GM21825 (cell line): ENCODE measurements around the gene CALN1.
"Not testable (repeated sequence)": the region's sequence is repeated elsewhere in the genome, so short reads cannot be mapped to it uniquely, and the experiment has no call there.

Experiments used
- ATAC-seq: cut with Tn5 transposase; IDR thresholded peaks from one replicate; pipeline ENCODE4 v1.9.1; 2021; ENCODE audit warnings: mild to moderate bottlenecking, moderate library complexity; ENCODE audit not compliant: unreplicated experiment

Gene CALN1

DNA sequence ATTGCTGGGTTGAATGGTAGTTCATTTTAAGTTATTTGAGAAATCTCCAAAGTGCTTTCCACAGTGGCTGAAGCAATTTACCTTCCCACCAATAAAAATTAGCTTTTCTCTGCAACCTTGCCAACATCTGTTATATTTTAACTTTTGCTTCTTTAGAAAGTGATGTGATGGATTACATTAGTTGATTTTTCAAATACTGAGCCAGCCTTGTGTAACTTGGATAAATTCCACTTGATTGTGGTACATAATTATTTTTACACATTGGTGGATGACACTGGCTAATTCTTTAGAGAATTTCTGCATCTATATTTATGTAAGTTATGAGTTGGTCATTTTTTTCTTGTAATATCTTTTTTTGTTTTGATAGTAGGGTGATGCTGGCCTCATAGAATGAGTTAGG is 646.1 kb downstream of the CALN1 start:
- ATAC-seq: no peak

DNA sequence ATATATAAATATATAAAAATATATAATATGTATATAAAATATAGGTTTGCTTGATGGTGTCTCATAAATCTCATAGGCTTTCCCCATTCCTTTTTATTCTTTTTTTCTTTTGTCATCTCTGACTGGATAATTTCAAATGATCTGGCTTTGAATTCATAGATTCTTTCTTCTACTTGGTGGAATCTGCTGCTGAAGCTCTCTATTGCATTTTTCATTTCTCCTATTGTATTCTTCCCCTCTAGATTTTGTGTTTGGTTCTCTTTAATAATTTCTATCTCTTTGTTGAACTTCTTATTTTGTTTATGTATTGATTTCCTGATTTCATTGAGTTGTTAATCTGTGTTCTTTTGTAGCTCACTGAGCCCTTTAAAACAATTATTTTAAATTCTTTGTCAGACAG is 650.8 kb downstream of the CALN1 start:
- ATAC-seq: no peak

DNA sequence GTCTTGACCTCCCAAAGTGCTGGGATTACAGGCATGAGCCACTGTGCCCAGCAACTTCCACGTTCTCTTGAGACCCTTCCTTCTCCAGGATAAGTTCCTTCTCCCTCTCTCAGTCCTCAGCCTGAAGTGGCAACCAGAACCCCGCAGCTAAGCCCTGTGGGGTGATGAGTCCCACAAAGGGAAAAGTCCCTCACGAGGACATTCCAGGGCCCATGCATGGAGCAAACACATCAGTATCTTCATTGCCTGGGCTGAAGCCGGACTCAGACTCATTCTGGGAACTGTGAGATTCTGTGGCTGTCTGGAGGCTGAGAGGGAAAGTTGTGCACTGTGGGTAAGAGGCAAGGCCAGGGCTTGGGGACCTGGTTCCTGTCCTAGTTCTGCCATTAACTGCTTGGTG is 657.3 kb downstream of the CALN1 start:
- ATAC-seq: no peak

DNA sequence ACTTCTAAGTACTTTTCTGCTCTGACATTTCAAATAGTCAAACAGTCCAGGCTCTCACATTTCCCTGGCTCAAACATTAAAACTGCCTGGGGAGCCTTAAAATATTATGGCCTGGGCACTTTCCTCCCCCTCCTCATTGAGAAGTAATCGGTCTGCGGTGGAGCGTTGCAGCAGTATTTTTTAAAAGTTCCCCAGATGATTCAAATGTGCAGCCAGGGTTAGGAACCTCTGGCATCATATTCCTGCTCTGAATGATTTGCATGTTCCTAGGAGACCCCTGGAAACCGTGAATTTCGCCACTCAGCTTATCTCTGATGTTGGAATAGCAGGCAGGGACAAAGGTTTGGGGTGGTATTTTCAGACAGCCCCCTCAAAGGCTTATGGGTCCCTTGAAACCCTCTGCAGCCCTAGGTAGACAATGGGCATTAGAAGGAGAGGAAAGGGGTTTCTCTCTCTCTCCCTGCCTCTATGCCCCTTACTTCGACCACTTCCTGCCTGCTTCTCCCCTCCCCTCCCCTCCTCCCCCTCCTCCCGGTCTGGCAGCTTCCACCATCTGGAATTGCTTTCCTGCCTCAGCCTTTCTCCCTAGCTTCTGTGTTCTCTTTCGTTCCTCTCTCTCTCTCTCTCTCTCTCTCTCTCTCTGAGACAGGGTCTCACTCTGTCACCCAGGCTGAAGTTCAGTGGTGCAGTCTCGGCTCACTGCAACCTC is 658.0 kb downstream of the CALN1 start:
- no peak for ATAC-seq

DNA sequence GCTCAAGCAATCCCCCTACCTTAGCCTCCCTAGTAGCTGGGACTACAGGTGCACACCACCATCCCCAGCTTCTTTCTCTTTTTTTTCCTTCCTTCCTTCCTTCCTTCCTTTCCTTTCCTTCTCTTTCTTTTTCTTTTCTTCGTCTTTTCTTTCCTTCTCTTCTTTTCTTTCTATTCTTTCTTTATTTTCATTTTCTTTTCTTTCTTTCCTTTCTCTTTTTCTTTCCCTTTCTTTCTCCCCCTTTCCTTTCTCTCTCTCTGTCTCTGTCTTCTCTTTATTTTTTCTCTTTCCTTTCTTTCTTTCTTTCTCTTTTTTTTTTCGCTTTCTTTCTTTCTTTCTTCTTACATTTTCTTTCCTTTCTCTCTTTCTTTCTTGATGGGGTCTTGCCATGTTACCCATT is 658.9 kb downstream of the CALN1 start:
- no peak for ATAC-seq

DNA sequence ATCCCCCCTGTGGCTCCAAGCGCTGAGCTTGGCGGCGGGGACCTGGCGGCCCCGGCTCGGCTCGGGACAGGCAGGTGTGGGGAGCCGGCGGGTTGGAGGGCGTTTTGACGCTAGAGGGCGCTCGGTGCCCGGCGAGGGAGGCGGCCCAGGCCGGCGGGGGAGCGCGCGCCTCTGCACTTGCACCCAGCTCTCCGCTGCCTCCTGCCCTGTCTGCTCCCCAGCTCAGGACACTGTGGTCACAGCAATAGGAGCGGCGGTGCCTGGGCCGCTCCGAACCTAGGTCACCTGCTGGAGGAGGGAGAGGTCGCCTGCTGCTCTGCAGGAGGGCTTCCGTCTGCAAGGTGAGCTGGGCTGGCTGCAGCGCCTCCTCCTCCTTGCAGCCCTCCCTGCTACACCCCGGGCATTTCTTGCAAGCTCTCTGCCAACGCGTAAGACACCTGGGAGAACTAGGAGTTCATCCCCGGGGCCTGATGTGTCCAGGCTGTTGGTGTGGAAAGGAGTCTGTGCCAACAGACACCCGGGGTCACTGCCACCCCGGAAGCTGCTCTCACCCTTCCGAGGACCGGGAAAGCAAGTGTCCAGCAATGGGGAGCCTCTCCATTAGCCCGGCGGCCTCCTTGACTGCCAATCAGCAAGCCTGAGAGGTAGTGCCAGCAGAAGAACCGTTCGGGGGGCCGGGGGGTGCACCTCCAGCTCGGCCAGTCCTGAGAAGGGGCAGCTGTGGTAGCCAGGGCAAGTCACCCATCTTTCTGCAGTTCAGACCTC is 659.8 kb downstream of the CALN1 start:
- ATAC-seq: no peak

DNA sequence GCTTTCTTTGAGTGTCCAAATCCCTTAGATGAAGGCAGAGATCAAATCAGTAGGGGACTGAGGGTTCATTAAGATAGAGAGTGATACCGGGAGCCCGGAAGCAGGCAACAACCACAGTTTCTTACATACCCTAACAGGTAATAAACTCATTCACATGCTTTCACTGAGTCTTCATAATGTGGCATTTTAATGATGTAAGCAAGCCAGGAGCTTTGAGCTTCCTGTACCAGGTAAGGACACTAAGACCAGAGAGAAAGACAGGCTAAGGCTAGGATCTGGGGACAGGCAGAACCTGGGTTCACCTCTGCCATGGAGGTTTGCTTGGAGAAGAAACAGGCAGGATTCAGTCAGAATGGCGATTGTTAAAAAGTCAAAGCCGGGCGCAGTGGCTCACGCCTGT is 661.8 kb downstream of the CALN1 start:
- ATAC-seq: no peak

DNA sequence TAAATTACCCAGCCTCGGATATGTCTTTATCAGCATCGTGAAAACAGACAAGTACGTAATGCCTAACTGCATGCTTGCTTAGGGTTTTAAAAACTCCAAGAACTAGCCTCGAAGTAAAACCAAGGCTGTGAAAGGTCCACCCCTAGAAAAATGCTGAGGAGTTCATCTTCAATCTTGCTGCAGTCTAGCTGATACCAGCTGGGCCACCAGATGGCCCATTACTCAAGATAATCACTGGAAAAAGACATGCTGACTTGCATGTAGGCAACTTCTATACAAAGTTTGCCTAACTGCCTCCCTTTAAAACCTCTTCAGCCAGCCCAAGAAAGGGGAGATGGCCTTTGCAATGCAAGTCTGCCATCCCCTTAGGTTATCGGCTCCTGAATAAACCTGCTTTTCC is 666.1 kb downstream of the CALN1 start:
- ATAC-seq: no peak

DNA sequence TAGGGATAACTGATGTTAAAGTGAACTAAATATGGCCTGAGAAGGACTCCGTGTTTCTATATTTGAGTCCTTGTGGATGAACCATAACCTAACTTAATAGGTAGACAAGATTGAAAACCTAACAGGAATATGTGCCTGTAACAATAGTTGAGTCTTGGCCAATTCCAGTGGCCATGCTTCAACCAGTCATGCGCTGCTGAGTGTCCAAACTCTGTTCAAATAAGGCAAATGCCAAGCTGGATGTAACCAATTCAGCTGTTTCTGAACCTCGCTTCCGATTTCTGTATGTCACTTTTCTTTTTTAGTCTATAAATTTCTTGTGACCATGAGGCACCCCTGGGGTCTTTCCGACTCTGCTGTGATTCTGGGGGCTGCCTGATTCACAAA is 672.0 kb downstream of the CALN1 start:
- ATAC-seq: no peak

DNA sequence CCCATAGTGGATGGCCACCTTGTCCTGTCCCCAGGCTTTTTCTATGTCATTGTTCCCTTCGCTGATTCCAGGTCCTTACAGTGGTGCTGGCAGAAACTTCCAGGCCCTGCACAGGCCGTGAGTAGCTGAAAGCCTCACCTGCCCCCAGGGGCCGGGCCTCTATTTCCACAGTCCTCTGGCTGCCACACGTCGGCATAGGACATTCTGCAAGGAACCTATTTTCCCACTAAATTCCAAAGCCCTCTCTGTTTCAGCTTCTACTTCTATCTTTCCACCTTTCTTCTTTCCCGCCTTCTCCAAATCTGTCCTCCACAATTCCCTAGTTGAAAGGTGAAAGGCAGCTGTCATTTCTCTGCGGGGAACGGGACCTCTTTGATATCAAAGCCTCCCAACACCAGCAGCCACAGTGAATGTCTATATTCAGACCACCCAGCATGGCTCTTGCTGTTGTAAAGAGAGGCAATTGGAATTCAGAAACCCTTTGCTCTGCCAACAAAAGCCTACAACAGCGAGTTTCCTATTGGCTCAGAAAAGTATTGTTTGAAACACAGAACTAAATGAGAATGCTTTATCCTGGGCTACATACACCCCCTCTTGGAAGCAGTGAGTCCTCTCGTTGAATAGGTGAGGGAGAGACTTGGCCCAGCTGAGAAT is 672.5 kb downstream of the CALN1 start:
- no peak for ATAC-seq

DNA sequence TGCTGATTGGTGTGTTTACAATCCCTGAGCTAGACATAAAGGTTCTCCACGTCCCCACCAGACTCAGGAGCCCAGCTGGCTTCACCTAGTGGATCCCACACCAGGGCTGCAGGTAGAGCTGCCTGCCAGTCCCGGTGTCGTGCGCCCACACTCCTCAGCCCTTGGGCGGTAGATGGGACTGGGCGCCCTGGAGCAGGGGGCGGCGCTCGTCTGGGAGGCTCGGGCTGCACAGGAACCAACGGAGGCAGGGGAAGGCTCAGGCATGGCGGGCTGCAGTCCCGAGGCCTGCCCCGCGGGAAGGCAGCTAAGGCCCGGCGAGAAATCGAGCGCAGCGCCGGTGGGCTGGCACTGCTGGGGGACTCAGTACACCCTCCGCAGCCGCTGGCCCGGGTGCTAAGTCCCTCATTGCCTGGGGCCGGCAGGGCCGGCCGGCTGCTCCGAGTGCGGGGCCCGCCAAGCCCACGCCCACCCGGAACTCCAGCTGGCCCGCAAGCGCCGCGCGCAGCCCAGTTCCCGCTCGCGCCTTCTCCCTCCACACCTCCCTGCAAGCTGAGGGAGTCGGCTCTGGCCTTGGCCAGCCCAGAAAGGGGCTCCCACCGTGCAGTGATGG is 674.1 kb downstream of the CALN1 start:
- ATAC-seq: not testable (repeated sequence)

DNA sequence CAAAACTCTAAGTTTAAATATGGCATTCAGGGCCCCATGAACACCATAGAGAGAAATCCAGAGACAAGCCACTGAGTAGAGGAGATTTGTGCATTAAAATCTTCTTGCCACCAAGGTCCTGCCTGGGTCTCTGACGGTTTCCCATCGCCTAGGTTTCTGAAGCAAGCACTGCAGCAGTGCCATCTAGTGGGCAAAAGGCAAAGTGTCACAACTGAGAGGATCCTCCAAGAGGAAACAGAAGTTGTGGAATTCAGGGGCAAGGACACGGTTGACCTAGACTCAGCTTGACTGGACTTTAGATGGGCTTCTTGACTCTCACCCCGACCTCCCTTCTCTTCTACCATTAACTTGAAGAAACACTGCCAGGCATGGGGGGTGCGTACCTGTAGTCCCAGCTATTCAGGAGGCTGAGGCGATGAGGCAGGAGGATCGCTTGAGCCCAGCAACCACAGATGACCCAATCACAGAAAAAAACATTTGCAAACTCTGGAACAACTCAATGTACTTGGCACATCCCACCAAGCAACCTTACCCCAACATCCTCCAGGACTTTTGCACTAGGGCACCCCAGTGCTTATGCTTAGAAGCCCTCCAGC is 676.1 kb downstream of the CALN1 start:
- ATAC-seq: no peak

DNA sequence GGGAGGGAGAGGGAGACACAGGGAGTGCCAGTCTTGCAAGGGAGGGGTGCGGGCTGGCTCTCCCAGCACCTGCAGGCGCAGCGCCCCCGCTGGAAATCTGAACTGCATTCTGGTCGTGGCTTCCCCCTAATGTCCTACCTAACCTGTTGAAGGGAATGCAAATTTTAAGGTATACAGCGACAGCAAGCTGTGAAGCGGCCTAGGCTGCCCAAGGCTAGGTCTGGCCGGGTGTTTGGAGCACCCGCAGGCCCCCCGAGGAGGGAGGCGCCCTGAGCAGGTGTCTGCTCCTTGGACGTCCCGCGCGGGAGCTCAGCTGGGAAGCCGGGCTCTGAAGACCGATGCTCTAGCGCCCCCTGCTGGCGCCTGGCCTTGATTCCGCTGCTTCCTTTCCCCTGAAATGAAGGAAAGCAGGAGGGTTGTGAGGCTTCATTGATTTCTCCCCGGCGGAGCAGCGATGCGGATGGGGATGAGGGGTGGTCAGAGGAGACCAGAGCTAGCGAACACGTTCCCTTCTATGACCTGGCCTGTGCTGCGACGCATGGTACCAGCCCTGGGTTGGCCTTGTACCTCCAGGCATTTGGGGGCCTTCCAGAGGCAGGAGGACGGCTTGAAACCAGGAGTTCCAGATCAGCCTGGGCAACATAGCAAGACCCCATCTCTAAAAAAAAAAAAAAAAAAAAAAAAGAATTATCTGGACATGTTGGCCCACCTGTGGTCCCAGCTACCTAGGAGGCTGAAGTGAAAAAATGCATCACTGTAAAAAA is 678.8 kb downstream of the CALN1 start:
- no peak for ATAC-seq

DNA sequence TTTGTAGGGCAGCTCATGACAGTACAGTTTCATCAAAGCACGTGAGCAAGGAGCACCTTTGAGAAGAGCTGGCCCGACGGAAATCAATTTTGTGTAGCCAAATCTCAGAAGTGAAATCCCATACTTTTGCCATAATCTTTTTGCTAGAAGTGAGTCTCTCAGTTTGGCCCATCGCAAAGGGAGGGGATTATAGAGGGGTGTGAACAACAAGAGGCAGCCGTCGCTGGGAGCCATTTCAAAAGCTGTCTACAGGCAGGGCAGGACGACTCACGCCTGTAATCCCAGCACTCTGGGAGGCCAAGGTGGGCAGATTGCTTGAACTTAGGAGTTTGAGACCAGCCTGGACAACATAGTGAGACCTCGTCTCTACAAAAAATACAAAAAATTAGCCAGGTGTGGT is 680.4 kb downstream of the CALN1 start:
- ATAC-seq: no peak
